CD4-positive, CD25-positive, alpha-beta regulatory T cell (primary cell): Measurements from ENCODE around the gene LPAR2. TPM values are rescaled to one million over a fixed set of nuclear protein-coding genes. Genes with fewer than 3 reads are reported as not detected.

Experiments used
- ATAC-seq, 2 donors: fragments of 150-1000 bp; cut with Tn5 transposase; one replicate each; pipeline ENCODE4 v1.10.0; 2021; ENCODE audit warnings: low read depth in 2 of 2, moderate number of reproducible peaks in 2 of 2, moderate library complexity in 1 of 2
- DNase-seq, 3 donors: peaks; one replicate each; pipeline versions ENCODE4 v3.0.0 to v3.0.0-alpha.2; 2012 to 2022; ENCODE audit warnings: mixed read lengths in 1 of 3
- H3K27ac ChIP-seq: one replicate; pipeline ENCODE4 v1.7.0; 2013; ENCODE audit warnings: mild to moderate bottlenecking, low read length; ENCODE audit not compliant: insufficient read depth, poor library complexity, severe bottlenecking
- H3K27me3 ChIP-seq: one replicate; pipeline ENCODE4 v1.7.0; 2013; ENCODE audit warnings: low read length; ENCODE audit not compliant: control insufficient read depth, insufficient read depth
- H3K36me3 ChIP-seq: one replicate; pipeline ENCODE4 v1.7.0; 2013; ENCODE audit warnings: mild to moderate bottlenecking, low read length, moderate library complexity; ENCODE audit not compliant: control insufficient read depth, insufficient read depth
- H3K4me1 ChIP-seq: 2 replicates; pipeline ENCODE4 v1.7.0; 2013; ENCODE audit warnings: mild to moderate bottlenecking, low read length; ENCODE audit not compliant: insufficient read depth, control insufficient read depth, poor library complexity, severe bottlenecking
- H3K4me3 ChIP-seq: one replicate; pipeline ENCODE4 v1.7.0; 2013; ENCODE audit warnings: low read depth, mild to moderate bottlenecking, low read length, moderate library complexity
- H3K9me3 ChIP-seq, 2 experiments: 1 replicate in 1 of 2; 2 replicates in 1 of 2; pipeline ENCODE4 v1.7.0; 2013; ENCODE audit warnings: low read length in 2 of 2, mild to moderate bottlenecking in 1 of 2, moderate library complexity in 1 of 2; ENCODE audit not compliant: control insufficient read depth in 2 of 2
- H3K27ac Mint-ChIP-seq, 3 donors: one replicate each; pipeline ENCODE4 v1.8.0; 2020 to 2022; ENCODE audit warnings: mild to moderate bottlenecking in 3 of 3, mixed read lengths in 3 of 3, moderate library complexity in 2 of 3
- H3K27me3 Mint-ChIP-seq: one replicate; pipeline ENCODE4 v1.8.0; 2022; ENCODE audit warnings: mild to moderate bottlenecking, mixed read lengths
- H3K36me3 Mint-ChIP-seq: one replicate; pipeline ENCODE4 v1.8.0; 2020; ENCODE audit warnings: mixed read lengths
- H3K4me1 Mint-ChIP-seq, 4 donors: one replicate each; pipeline ENCODE4 v1.8.0; 2020 to 2022; ENCODE audit warnings: mixed read lengths in 4 of 4, mild to moderate bottlenecking in 1 of 4
- H3K4me3 Mint-ChIP-seq, 4 donors: one replicate each; pipeline ENCODE4 v1.8.0; 2020 to 2022; ENCODE audit warnings: mild to moderate bottlenecking in 4 of 4, mixed read lengths in 4 of 4, moderate library complexity in 3 of 4
- H3K9me3 Mint-ChIP-seq, 7 donors: one replicate each; pipeline ENCODE4 v1.8.0; 2020 to 2022; ENCODE audit warnings: mixed read lengths in 7 of 7, mild to moderate bottlenecking in 3 of 7, moderate library complexity in 2 of 7
- polyA plus RNA-seq, 4 donors: library from polyadenylated mRNA; unstranded; fragments of 300-500 nt; fragmentation: Illumina TruSeq; gene quantifications; one replicate each; pipeline ENCODE4 v1.2.3, GENCODE V29; 2021
- total RNA-seq: library from RNA; stranded (reverse); gene quantifications from one replicate; pipeline ENCODE4 v1.2.3, GENCODE V29; 2022

Gene LPAR2
- total and polyA plus RNA-seq, 5 donors from 2014 or later, result 29.9 to 120 (median 46.7) TPM

DNA sequence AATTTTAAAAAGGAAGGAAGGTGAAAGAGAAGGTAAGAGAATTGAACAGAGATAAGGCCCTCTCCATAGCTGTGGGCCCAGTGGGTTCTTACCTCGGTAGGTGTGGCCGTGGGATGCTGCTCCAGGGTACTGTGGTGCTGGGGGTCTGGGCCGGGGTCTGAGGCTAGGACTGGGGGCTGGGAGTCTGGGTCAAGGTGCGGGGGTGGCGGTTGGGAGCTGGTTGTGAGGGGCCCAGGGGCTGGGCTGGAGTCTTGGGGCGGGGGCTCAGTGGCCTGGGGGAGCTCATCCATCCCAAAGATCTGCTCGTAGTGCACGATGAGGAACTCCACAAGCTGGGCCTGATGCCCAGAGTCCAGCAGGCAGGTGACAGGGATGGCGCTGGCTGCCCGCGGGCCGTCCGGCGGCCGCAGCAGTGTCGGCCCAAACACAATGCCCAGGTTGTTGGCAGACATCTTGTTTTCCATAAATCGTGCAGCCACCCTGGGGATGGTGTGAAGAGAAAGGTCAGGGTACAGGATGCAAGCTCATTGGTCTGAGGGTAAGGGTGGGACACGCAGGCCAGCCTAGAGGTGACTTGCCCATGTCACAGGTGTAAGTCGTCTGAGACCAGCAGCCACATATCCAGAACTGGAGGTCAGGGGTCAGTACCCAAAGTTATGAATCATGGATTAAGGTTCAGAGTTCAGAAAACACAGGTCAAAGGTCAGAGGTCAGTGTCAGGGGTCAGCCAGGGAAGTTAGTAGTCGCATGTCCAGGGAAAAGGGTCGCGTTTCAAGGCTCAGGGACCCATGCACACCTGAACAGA, 5.9 kb upstream of the LPAR2 start:
- peaks cover 0 to 31% (median 8%) of the 10 kb centered on the region in 4 donors for H3K4me1 Mint-ChIP-seq
- H3K4me3 ChIP-seq, result no peak overlapping the region
- no peak overlapping the region for H3K27ac ChIP-seq
- peak overlapping the region in 2 of 4 donors; percentile 43 to 77 for H3K4me3 Mint-ChIP-seq
- no peaks in the 10 kb centered on the region for H3K9me3 ChIP-seq
- no peaks in the 10 kb centered on the region for H3K27me3 ChIP-seq
- H3K36me3 ChIP-seq, result peaks cover 66% of the 10 kb centered on the region
- H3K27ac Mint-ChIP-seq, result peak overlapping the region in 2 of 3 donors; percentile 78 to 93
- H3K9me3 Mint-ChIP-seq, result peaks cover 0 to 2% (median 0%) of the 10 kb centered on the region in 7 donors
- DNase-seq (no peak), ATAC-seq (no peak)
- H3K4me1 ChIP-seq, result peaks cover 1% of the 10 kb centered on the region
- H3K36me3 Mint-ChIP-seq, result peaks cover 35% of the 10 kb centered on the region
- no peaks in the 10 kb centered on the region for H3K27me3 Mint-ChIP-seq

GRCh38 chr19:19632661-19633060, 4.6 kb upstream of the LPAR2 start:
- H3K4me3 ChIP-seq, result no peak overlapping the region
- H3K27me3 Mint-ChIP-seq, result no peaks in the 10 kb centered on the region
- peaks cover 0 to 2% (median 0%) of the 10 kb centered on the region in 7 donors for H3K9me3 Mint-ChIP-seq
- H3K36me3 Mint-ChIP-seq, result peaks cover 32% of the 10 kb centered on the region
- peak overlapping the region in 1 of 3 donors; percentile 10 for H3K27ac Mint-ChIP-seq
- H3K4me3 Mint-ChIP-seq, result peak overlapping the region in 2 of 4 donors; percentile 38 to 77
- peaks cover 57% of the 10 kb centered on the region for H3K36me3 ChIP-seq
- no peak for ATAC-seq
- DNase-seq, result no peak
- H3K4me1 ChIP-seq, result peaks cover 6% of the 10 kb centered on the region
- H3K9me3 ChIP-seq, result no peaks in the 10 kb centered on the region
- H3K4me1 Mint-ChIP-seq, result peaks cover 0 to 34% (median 7%) of the 10 kb centered on the region in 4 donors
- no peaks in the 10 kb centered on the region for H3K27me3 ChIP-seq
- H3K27ac ChIP-seq, result no peak overlapping the region

- Mint-ChIP-seq H3K27me3 (no peaks in the 10 kb centered on the region), H3K4me3 (peak overlapping the region in 1 of 4 donors; percentile 84), H3K27ac (peak overlapping the region in 1 of 3 donors; percentile 52), H3K36me3 (peaks cover 36% of the 10 kb centered on the region), H3K9me3 (peaks cover 0 to 2% (median 0%) of the 10 kb centered on the region in 7 donors), H3K4me1 (peaks cover 1 to 41% (median 16%) of the 10 kb centered on the region in 4 donors)
- Histone ChIP-seq H3K4me1 (peaks cover 19% of the 10 kb centered on the region), H3K27ac (no peak overlapping the region), H3K27me3 (no peaks in the 10 kb centered on the region), H3K9me3 (no peaks in the 10 kb centered on the region), H3K36me3 (peaks cover 46% of the 10 kb centered on the region), H3K4me3 (no peak overlapping the region)
- no peak for DNase-seq
- ATAC-seq, result no peak
These were observed 3.3 kb upstream of the LPAR2 start for GRCh38 chr19:19631346-19631745.

- Histone ChIP-seq H3K27me3 (no peaks in the 10 kb centered on the region), H3K36me3 (peaks cover 40% of the 10 kb centered on the region), H3K4me1 (peaks cover 26% of the 10 kb centered on the region), H3K4me3 (no peak overlapping the region), H3K27ac (no peak overlapping the region), H3K9me3 (no peaks in the 10 kb centered on the region)
- ATAC-seq (no peak), DNase-seq (no peak)
- no peaks in the 10 kb centered on the region for H3K27me3 Mint-ChIP-seq
- H3K36me3 Mint-ChIP-seq, result peaks cover 34% of the 10 kb centered on the region
- peaks cover 0 to 2% (median 0%) of the 10 kb centered on the region in 7 donors for H3K9me3 Mint-ChIP-seq
- peaks cover 5 to 46% (median 20%) of the 10 kb centered on the region in 4 donors for H3K4me1 Mint-ChIP-seq
- H3K4me3 Mint-ChIP-seq, result peak overlapping the region in 3 of 4 donors; percentile 45 to 84 (median 68)
- H3K27ac Mint-ChIP-seq, result peak overlapping the region in 1 of 3 donors; percentile 95
These were observed 2.4 kb upstream of the LPAR2 start for GRCh38 chr19:19630426-19630825.

DNA sequence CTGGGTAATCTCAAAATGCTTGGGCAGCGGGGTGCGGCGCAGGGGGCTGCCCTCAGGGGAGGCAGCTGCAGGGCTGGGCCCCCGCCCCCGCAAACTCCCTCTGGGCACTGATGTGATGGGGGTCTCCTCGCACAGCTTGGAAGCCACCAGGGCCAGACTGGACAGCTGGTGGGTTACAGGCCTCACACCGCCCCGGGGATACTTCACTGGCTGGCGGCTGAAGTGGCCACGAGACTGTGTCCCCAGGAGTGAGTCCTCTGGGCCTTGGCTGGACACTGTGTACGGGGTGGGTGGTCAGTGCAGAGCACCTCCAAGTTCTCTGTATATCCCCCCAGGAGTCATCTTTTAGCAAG, 2.0 kb upstream of the LPAR2 start:
- DNase-seq, result no peak
- Mint-ChIP-seq H3K27ac (peak overlapping the region in 1 of 3 donors; percentile 95), H3K4me1 (peaks cover 5 to 47% (median 20%) of the 10 kb centered on the region in 4 donors), H3K36me3 (peaks cover 34% of the 10 kb centered on the region), H3K27me3 (no peaks in the 10 kb centered on the region), H3K9me3 (peaks cover 0 to 2% (median 0%) of the 10 kb centered on the region in 7 donors), H3K4me3 (peak overlapping the region in 2 of 4 donors; percentile 56 to 84)
- H3K4me3 ChIP-seq, result no peak overlapping the region
- H3K27ac ChIP-seq, result no peak overlapping the region
- no peaks in the 10 kb centered on the region for H3K9me3 ChIP-seq
- no peaks in the 10 kb centered on the region for H3K27me3 ChIP-seq
- H3K4me1 ChIP-seq, result peaks cover 29% of the 10 kb centered on the region
- ATAC-seq, result no peak
- peaks cover 37% of the 10 kb centered on the region for H3K36me3 ChIP-seq

- Histone ChIP-seq H3K27ac (peak overlapping the region; percentile 88), H3K9me3 (no peaks in the 10 kb centered on the region), H3K36me3 (peaks cover 34% of the 10 kb centered on the region), H3K4me1 (peaks cover 29% of the 10 kb centered on the region), H3K27me3 (no peaks in the 10 kb centered on the region), H3K4me3 (no peak overlapping the region)
- Mint-ChIP-seq H3K4me1 (peaks cover 5 to 51% (median 22%) of the 10 kb centered on the region in 4 donors), H3K27me3 (no peaks in the 10 kb centered on the region), H3K4me3 (peak overlapping the region; percentile 80 to 93 (median 88)), H3K36me3 (peaks cover 23% of the 10 kb centered on the region), H3K27ac (peak overlapping the region; percentile 58 to 93 (median 76)), H3K9me3 (peaks cover 0 to 2% (median 0%) of the 10 kb centered on the region in 7 donors)
- ATAC-seq (peak; percentile 6 to 22), DNase-seq (peak in 2 of 3 donors; percentile 34 to 44)
These were observed 598 bp upstream of the LPAR2 start for GRCh38 chr19:19628501-19629134.

GRCh38 chr19:19626516-19627472, 1.2 kb downstream of the LPAR2 start:
- no peaks in the 10 kb centered on the region for H3K27me3 Mint-ChIP-seq
- no peaks in the 10 kb centered on the region for H3K9me3 ChIP-seq
- H3K27me3 ChIP-seq, result no peaks in the 10 kb centered on the region
- no peak for ATAC-seq
- peaks cover 10% of the 10 kb centered on the region for H3K36me3 Mint-ChIP-seq
- H3K4me1 ChIP-seq, result peaks cover 29% of the 10 kb centered on the region
- no peaks in the 10 kb centered on the region for H3K9me3 Mint-ChIP-seq
- peaks cover 5 to 48% (median 17%) of the 10 kb centered on the region in 4 donors for H3K4me1 Mint-ChIP-seq
- peak overlapping the region; percentile 89 to 99 (median 98) for H3K4me3 Mint-ChIP-seq
- peak overlapping the region; percentile 95 to 99 (median 96) for H3K27ac Mint-ChIP-seq
- peak overlapping the region; percentile 88 for H3K27ac ChIP-seq
- H3K36me3 ChIP-seq, result peaks cover 25% of the 10 kb centered on the region
- peak overlapping the region; percentile 84 for H3K4me3 ChIP-seq
- no peak for DNase-seq
